Osteoblast (primary cell): ENCODE measurements around the gene PRR16. TPM values are rescaled to one million over a fixed set of nuclear protein-coding genes. Genes with fewer than 3 reads are reported as not detected.

Experiments
- DNase-seq: peaks from one replicate; pipeline ENCODE4 v3.0.0; 2011; ENCODE audit warnings: low spot score, mixed read lengths; ENCODE audit not compliant: insufficient read length; ENCODE audit errors: missing footprints
- H2AFZ ChIP-seq: 2 replicates; pipeline ENCODE4 v1.6.0; 2011; ENCODE audit warnings: mild to moderate bottlenecking, low read length
- H3K27ac ChIP-seq: 2 replicates; pipeline ENCODE4 v1.5.1; 2011; ENCODE audit warnings: mild to moderate bottlenecking, low read depth, low read length, moderate library complexity
- H3K27me3 ChIP-seq: 2 replicates; pipeline ENCODE4 v1.6.0; 2012; ENCODE audit warnings: mild to moderate bottlenecking, control low read depth, inconsistent platforms, low read length, moderate library complexity; ENCODE audit not compliant: insufficient read depth
- H3K36me3 ChIP-seq: 2 replicates; pipeline ENCODE4 v1.5.1; 2011; ENCODE audit warnings: mild to moderate bottlenecking, low read length, control low read depth, moderate library complexity; ENCODE audit not compliant: insufficient read depth
- H3K4me1 ChIP-seq: 2 replicates; pipeline ENCODE4 v1.5.1; 2011; ENCODE audit warnings: mild to moderate bottlenecking, low read length, control low read depth, moderate library complexity; ENCODE audit not compliant: insufficient read depth
- H3K4me2 ChIP-seq: 2 replicates; pipeline ENCODE4 v1.6.0; 2011; ENCODE audit warnings: mild to moderate bottlenecking, low read length; ENCODE audit not compliant: insufficient read depth
- H3K4me3 ChIP-seq: fragments of 200-600 bp; sonication (generic); 3 replicates; pipeline ENCODE4 v1.5.1; 2012; ENCODE audit warnings: mild to moderate bottlenecking, low read length, inconsistent platforms; ENCODE audit not compliant: insufficient read depth
- H3K79me2 ChIP-seq: 2 replicates; pipeline ENCODE4 v1.6.0; 2012; ENCODE audit warnings: mild to moderate bottlenecking, low read length, control low read depth, inconsistent platforms; ENCODE audit not compliant: insufficient read depth
- H3K9me3 ChIP-seq: 2 replicates; pipeline ENCODE4 v1.5.1; 2011; ENCODE audit warnings: low read depth, low read length, control low read depth
- H4K20me1 ChIP-seq: 2 replicates; pipeline ENCODE4 v1.6.0; 2012; ENCODE audit warnings: mild to moderate bottlenecking, low read length, control low read depth; ENCODE audit not compliant: insufficient read depth
- total RNA-seq: library from RNA; depleted of rRNA; stranded (reverse); fragments of >200 nt; gene quantifications from 2 replicates; pipeline ENCODE4 v1.2.3, GENCODE V29; 2012
- TF ChIP-seq, protein P1 (sequence below): IDR thresholded peaks from 2 replicates; pipeline ENCODE4 v1.5.1; 2011; ENCODE audit warnings: mild to moderate bottlenecking, low read depth, low read length, moderate library complexity; ENCODE audit errors: extremely low read depth

The PRR16 gene
- total RNA-seq, 1 donor, result 30.4 TPM

DNA sequence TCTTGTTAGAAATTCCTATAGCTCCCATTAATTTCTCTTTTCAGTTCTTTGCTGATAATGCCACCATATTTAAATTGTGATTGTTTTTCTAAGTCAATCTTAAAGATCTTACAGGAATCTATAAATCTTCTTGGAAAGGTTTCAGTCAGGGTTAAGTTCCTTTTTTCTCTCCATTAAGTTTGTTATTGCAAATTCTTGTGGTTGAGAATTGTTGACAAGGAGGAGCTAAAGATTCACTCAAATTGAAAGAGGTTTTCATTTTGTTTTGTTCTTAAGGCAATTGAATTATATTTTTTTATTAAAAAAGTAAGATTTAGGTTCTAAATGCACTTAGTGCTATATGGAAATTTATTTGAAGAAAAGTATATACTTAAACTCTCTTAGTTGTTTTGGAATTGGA, 213.4 kb downstream of the PRR16 start:
- Histone ChIP-seq H3K9me3 (no peaks in the 10 kb centered on the region), H3K27me3 (no peaks in the 10 kb centered on the region), H3K4me2 (no peak overlapping the region), H4K20me1 (no peaks in the 10 kb centered on the region), H2AFZ (no peak overlapping the region), H3K79me2 (peaks cover 28% of the 10 kb centered on the region), H3K4me1 (peaks cover 34% of the 10 kb centered on the region), H3K4me3 (no peak overlapping the region), H3K27ac (peak overlapping the region; percentile 24), H3K36me3 (peaks cover 8% of the 10 kb centered on the region)
- DNase-seq, result peak; percentile 1
- TF ChIP-seq, protein P1, sequence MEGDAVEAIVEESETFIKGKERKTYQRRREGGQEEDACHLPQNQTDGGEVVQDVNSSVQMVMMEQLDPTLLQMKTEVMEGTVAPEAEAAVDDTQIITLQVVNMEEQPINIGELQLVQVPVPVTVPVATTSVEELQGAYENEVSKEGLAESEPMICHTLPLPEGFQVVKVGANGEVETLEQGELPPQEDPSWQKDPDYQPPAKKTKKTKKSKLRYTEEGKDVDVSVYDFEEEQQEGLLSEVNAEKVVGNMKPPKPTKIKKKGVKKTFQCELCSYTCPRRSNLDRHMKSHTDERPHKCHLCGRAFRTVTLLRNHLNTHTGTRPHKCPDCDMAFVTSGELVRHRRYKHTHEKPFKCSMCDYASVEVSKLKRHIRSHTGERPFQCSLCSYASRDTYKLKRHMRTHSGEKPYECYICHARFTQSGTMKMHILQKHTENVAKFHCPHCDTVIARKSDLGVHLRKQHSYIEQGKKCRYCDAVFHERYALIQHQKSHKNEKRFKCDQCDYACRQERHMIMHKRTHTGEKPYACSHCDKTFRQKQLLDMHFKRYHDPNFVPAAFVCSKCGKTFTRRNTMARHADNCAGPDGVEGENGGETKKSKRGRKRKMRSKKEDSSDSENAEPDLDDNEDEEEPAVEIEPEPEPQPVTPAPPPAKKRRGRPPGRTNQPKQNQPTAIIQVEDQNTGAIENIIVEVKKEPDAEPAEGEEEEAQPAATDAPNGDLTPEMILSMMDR, result no peak

DNA sequence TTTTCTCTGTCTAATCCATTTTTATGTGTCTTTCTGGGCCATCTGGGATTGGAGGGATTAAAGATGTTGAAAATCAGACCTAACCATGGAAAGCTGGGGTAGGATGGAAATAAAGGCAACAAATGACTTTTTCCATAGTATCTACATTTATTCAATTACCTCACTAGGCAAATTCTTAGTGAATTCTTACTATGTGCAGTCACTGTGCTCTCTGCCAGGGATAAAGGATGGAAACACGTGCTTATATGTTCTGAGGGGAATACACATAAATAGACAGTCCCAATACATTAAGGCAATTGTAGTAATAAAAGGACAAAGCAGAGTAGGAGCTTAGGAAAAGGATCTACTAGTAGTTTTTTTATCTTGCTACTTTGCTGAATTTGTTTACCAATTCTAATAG, 214.2 kb downstream of the PRR16 start:
- peaks cover 26% of the 10 kb centered on the region for H3K79me2 ChIP-seq
- H3K9me3 ChIP-seq, result no peaks in the 10 kb centered on the region
- H3K4me3 ChIP-seq, result no peak overlapping the region
- no peak overlapping the region for H3K4me2 ChIP-seq
- TF ChIP-seq, protein P1, result no peak
- peak overlapping the region; percentile 49 for H3K27ac ChIP-seq
- no peak overlapping the region for H2AFZ ChIP-seq
- H3K36me3 ChIP-seq, result peaks cover 8% of the 10 kb centered on the region
- no peaks in the 10 kb centered on the region for H3K27me3 ChIP-seq
- H4K20me1 ChIP-seq, result no peaks in the 10 kb centered on the region
- H3K4me1 ChIP-seq, result peaks cover 41% of the 10 kb centered on the region
- peak; percentile 84 for DNase-seq

DNA sequence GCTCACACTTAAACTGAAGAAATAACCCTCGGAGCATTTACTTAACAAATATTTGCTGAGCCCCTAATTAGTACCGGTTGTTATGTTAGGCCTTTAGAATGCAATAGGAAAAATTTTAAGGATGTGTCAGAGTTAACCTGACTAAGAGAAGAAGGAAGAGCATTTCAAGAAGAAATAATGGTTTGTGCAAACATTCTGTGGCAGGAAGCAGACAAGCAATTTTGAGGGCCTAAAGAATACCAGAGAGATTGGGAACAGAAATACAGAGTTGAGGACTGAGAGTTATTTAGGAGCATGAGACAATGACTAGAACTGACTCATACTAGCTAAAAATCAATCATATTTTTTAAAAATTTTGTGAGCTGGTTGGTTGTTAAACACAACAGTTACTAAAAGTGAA, 218.8 kb downstream of the PRR16 start:
- TF ChIP-seq, protein P1, result no peak
- Histone ChIP-seq H3K27me3 (no peaks in the 10 kb centered on the region), H3K79me2 (peaks cover 30% of the 10 kb centered on the region), H3K9me3 (no peaks in the 10 kb centered on the region), H2AFZ (no peak overlapping the region), H3K27ac (peak overlapping the region; percentile 63), H3K4me2 (peak overlapping the region; percentile 58), H3K4me1 (peaks cover 43% of the 10 kb centered on the region), H4K20me1 (no peaks in the 10 kb centered on the region), H3K36me3 (peaks cover 9% of the 10 kb centered on the region), H3K4me3 (no peak overlapping the region)
- DNase-seq, result peak; percentile 55

DNA sequence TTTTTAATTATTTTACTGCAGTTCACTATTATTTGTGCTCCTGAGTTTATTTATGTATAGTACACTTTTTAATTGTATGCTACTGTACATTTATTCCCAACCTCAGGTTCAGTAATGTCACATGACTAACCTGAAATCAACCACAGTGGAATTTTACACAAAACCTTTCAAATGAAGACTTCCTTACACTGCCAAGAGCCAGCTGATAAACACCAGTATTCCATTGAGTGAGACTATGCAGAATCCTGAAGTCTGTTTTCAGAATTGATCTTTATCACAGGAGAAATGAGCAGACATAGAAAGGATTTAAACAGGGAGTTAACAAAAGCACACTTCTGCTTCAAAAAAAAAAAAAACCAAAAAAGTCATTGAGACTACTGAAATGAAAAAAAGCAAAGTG, 219.5 kb downstream of the PRR16 start:
- Histone ChIP-seq H3K4me3 (no peak overlapping the region), H3K79me2 (peaks cover 30% of the 10 kb centered on the region), H2AFZ (no peak overlapping the region), H3K9me3 (no peaks in the 10 kb centered on the region), H3K36me3 (peaks cover 9% of the 10 kb centered on the region), H3K27me3 (no peaks in the 10 kb centered on the region), H4K20me1 (no peaks in the 10 kb centered on the region), H3K4me1 (peaks cover 36% of the 10 kb centered on the region), H3K4me2 (peak overlapping the region; percentile 58), H3K27ac (peak overlapping the region; percentile 63)
- TF ChIP-seq, protein P1, result no peak
- DNase-seq, result peak; percentile 39
